IMR-90 (cell line): ENCODE measurements around the gene PODXL2. TPM values are rescaled to one million over a fixed set of nuclear protein-coding genes. Genes with fewer than 3 reads are reported as not detected.

Experiments used
- ATAC-seq: fragments of 200-7000 bp; cut with Tn5 transposase; 2 replicates; pipeline ENCODE4 v1.9.1; 2020; ENCODE audit warnings: low read depth, mild to moderate bottlenecking, moderate library complexity
- BruUV-seq: library from RNA; stranded (reverse); fragments of 400-500 nt; replicated peaks from 2 replicates; lab custom pipeline; 2021; lab: Mats Ljungman, UMichigan
- CTCF ChIA-PET: fragments of 300-600 bp; formaldehyde crosslinking; extraction: SDS; loops from one replicate; lab custom pipeline; 2021; ENCODE audit warnings: antibody characterized with exemption; lab: Yijun Ruan, JAX
- POLR2A ChIA-PET: fragments of 300-600 bp; sonication (Branson Sonifier 250); formaldehyde crosslinking; loops from one replicate; lab custom pipeline; 2022; ENCODE audit warnings: antibody characterized with exemption; ENCODE audit not compliant: unreplicated experiment; lab: Charles Lee
- DNase-seq: peaks from one replicate; pipeline ENCODE4 v3.0.0; 2013
- H2AFZ ChIP-seq: replicated peaks from 2 replicates; pipeline ENCODE3; 2013; ENCODE audit warnings: low read length, mild to moderate bottlenecking; ENCODE audit not compliant: poor library complexity
- H2AK5ac ChIP-seq: 2 replicates; pipeline ENCODE4 v1.6.1; 2013; ENCODE audit warnings: low read depth, low read length, inconsistent platforms
- H2AK9ac ChIP-seq: replicated peaks from 2 replicates; pipeline ENCODE3; 2013; ENCODE audit warnings: mild to moderate bottlenecking, low read depth, low read length, moderate library complexity; ENCODE audit not compliant: poor library complexity
- H2BK120ac ChIP-seq: 2 replicates; pipeline ENCODE4 v1.6.1; 2013; ENCODE audit warnings: low read depth, low read length, inconsistent platforms
- H2BK15ac ChIP-seq: 3 replicates; pipeline ENCODE4 v1.6.1; 2013; ENCODE audit warnings: low read depth, low read length, inconsistent platforms
- H2BK20ac ChIP-seq: 2 replicates; pipeline ENCODE4 v1.6.1; 2013; ENCODE audit warnings: low read depth, mild to moderate bottlenecking, inconsistent platforms, low read length, moderate library complexity
- H2BK5ac ChIP-seq: 2 replicates; pipeline ENCODE4 v1.6.1; 2013; ENCODE audit warnings: mild to moderate bottlenecking, low read depth, low read length, inconsistent platforms; ENCODE audit not compliant: poor library complexity, severe bottlenecking
- H3K14ac ChIP-seq: replicated peaks from 2 replicates; pipeline ENCODE4 v1.6.1; 2013; ENCODE audit warnings: low read depth, low read length, inconsistent platforms
- H3K18ac ChIP-seq: 2 replicates; pipeline ENCODE4 v1.6.1; 2013; ENCODE audit warnings: low read depth, low read length, control low read depth
- H3K23ac ChIP-seq: 2 replicates; pipeline ENCODE4 v1.6.1; 2013; ENCODE audit warnings: low read depth, low read length, inconsistent platforms
- H3K27ac ChIP-seq: 2 replicates; pipeline ENCODE4 v1.5.1; 2013; ENCODE audit warnings: mild to moderate bottlenecking, control low read depth, low read length; ENCODE audit not compliant: insufficient read depth
- H3K27me3 ChIP-seq: 2 replicates; pipeline ENCODE4 v1.6.1; 2013; ENCODE audit warnings: low read length; ENCODE audit not compliant: control insufficient read depth, insufficient read depth
- H3K36me3 ChIP-seq: 2 replicates; pipeline ENCODE4 v1.6.1; 2013; ENCODE audit warnings: low read length, mixed read lengths; ENCODE audit not compliant: control insufficient read depth, insufficient read depth
- H3K4ac ChIP-seq: 2 replicates; pipeline ENCODE4 v1.6.1; 2013; ENCODE audit warnings: low read depth, low read length, inconsistent platforms
- H3K4me1 ChIP-seq: 2 replicates; pipeline ENCODE4 v1.6.1; 2013; ENCODE audit warnings: low read length, mixed read lengths; ENCODE audit not compliant: control insufficient read depth, insufficient read depth
- H3K4me2 ChIP-seq: 2 replicates; pipeline ENCODE4 v1.6.1; 2013; ENCODE audit warnings: low read depth, mild to moderate bottlenecking, control low read depth, low read length, moderate library complexity
- H3K4me3 ChIP-seq: 2 replicates; pipeline ENCODE4 v1.5.1; 2013; ENCODE audit warnings: low read depth, mild to moderate bottlenecking, control low read depth, low read length, moderate library complexity; ENCODE audit not compliant: insufficient read depth
- H3K56ac ChIP-seq: 2 replicates; pipeline ENCODE4 v1.6.1; 2013; ENCODE audit warnings: low read length, inconsistent platforms; ENCODE audit not compliant: insufficient read depth; ENCODE audit errors: extremely low read depth
- H3K79me1 ChIP-seq, 2 experiments: 2 replicates each; pipeline ENCODE4 v1.6.1; 2013; ENCODE audit warnings: low read length in 2 of 2, inconsistent platforms in 1 of 2, low read depth in 1 of 2
- H3K9ac ChIP-seq: 2 replicates; pipeline ENCODE4 v1.6.1; 2013; ENCODE audit warnings: low read depth, low read length, control low read depth
- H3K9me1 ChIP-seq: 2 replicates; pipeline ENCODE4 v1.6.1; 2013; ENCODE audit warnings: low read length, inconsistent platforms; ENCODE audit not compliant: insufficient read depth
- H3K9me3 ChIP-seq: 2 replicates; pipeline ENCODE4 v1.6.1; 2013; ENCODE audit warnings: low read length; ENCODE audit not compliant: control insufficient read depth, insufficient read depth
- H4K20me1 ChIP-seq: 2 replicates; pipeline ENCODE4 v1.6.1; 2013; ENCODE audit warnings: low read length, inconsistent platforms; ENCODE audit not compliant: insufficient read depth
- H4K5ac ChIP-seq: 2 replicates; pipeline ENCODE4 v1.6.1; 2013; ENCODE audit warnings: mild to moderate bottlenecking, low read depth, low read length, control low read depth
- H4K8ac ChIP-seq, 2 experiments: 2 replicates each; pipeline ENCODE4 v1.6.1; 2013; ENCODE audit warnings: low read depth in 2 of 2, low read length in 2 of 2, control low read depth in 1 of 2, inconsistent platforms in 1 of 2
- H4K91ac ChIP-seq: 2 replicates; pipeline ENCODE4 v1.6.1; 2013; ENCODE audit warnings: low read depth, low read length, inconsistent platforms; ENCODE audit not compliant: insufficient read depth
- MAFK ChIP-seq: IDR thresholded peaks from 2 replicates; pipeline ENCODE4 v1.6.1; 2012; ENCODE audit warnings: low read depth, low read length, improper control_type of control experiment
- RCOR1 ChIP-seq: IDR thresholded peaks from 2 replicates; pipeline ENCODE4 v1.6.1; 2012; ENCODE audit warnings: mild to moderate bottlenecking, low read length, improper control_type of control experiment; ENCODE audit not compliant: insufficient replicate concordance
- WGBS, 2 experiments: methylation state at CpG; one replicate each; pipeline versions ENCODE4 v1.1.5 to v1.1.7; 2013; ENCODE audit warnings: missing lambda C conversion rate in 2 of 2; ENCODE audit not compliant: insufficient read length in 1 of 2; ENCODE audit errors: extremely low coverage in 2 of 2; 5-methylcytosine and 5-hydroxymethylcytosine counted together
- dilution Hi-C: fragments of 300-500 bp; cut with HindIII; formaldehyde crosslinking; loops from one replicate; pipeline ENCODE4 v1.14.3; 2018; ENCODE audit warnings: low sequenced_read_pairs; ENCODE audit not compliant: unreplicated experiment
- in situ Hi-C: fragments of 300-500 bp; cut with MboI; formaldehyde crosslinking; loops from 3 replicates; pipeline ENCODE4 v1.14.3; 2019; ENCODE audit warnings: low sequenced_read_pairs, inconsistent platforms, mixed read lengths
- intact Hi-C: fragments of 100-400 bp; cut with micrococcal nuclease; formaldehyde crosslinking; loops from 2 replicates; pipeline ENCODE4 v1.10.0; 2022
- polyA plus RNA-seq, 3 experiments: library from polyadenylated mRNA; depleted of rRNA; stranded (reverse); fragments of >200 nt; gene quantifications; 2 replicates each; pipeline ENCODE4 v1.2.3, GENCODE V29; 2012; ENCODE audit warnings: low replicate concordance in 1 of 3
- total RNA-seq: library from RNA; depleted of rRNA; stranded (reverse); fragments of >200 nt; gene quantifications from 2 replicates; pipeline ENCODE4 v1.2.3, GENCODE V29; 2012

The PODXL2 gene
- total and polyA plus RNA-seq, 2 of the 4 experiments (the other 2 are of a cell fraction), result 1.6 to 5.4 TPM

- Histone ChIP-seq H2BK15ac (no peak overlapping the region), H3K9ac (no peak overlapping the region), H3K18ac (no peak overlapping the region), H3K79me1 (peaks cover 10 to 57% of the 10 kb centered on the region in 2 experiments; a peak in 3 of 4 replicates), H2BK20ac (no peak overlapping the region), H2AFZ (no peak overlapping the region), H4K8ac (no peak overlapping the region), H2BK5ac (no peak overlapping the region), H3K4ac (no peak overlapping the region), H3K4me2 (no peak overlapping the region), H4K5ac (no peak overlapping the region), H3K4me3 (no peak overlapping the region), H2AK9ac (peak overlapping the region; percentile 44), H4K91ac (no peak overlapping the region), H3K23ac (no peak overlapping the region; the same call in 1 of the 2 replicates), H3K9me3 (no peaks in the 10 kb centered on the region), H3K36me3 (peaks cover 13% of the 10 kb centered on the region), H4K20me1 (no peaks in the 10 kb centered on the region), H3K9me1 (peaks cover 15% of the 10 kb centered on the region), H3K14ac (no peak overlapping the region), H2BK120ac (no peak overlapping the region), H3K4me1 (peaks cover 5% of the 10 kb centered on the region; the same call in 1 of the 2 replicates), H2AK5ac (no peak overlapping the region), H3K56ac (no peak overlapping the region), H3K27ac (no peak overlapping the region), H3K27me3 (no peaks in the 10 kb centered on the region)
- no peak for TF ChIP-seq RCOR1
- no peak for TF ChIP-seq MAFK
- DNase-seq (no peak), ATAC-seq (no peak)
- no TSS peak for BruUV-seq
- in situ Hi-C loops (no loop called here), intact Hi-C loops (no loop called here), dilution Hi-C loops (no loop called here)
- CTCF ChIA-PET, result no interaction called here
- 91% methylated on average over 4 of the region's 10 CpGs; no CpG with 5 or more reads in 1 of the 2 experiments for WGBS, 2 experiments
- POLR2A ChIA-PET, result no interaction called here
Measured at GRCh38 chr3:127714125-127714571, 85.2 kb downstream of the PODXL2 start.
